GM06990 (cell line): Measurements from ENCODE around the gene TMEM169.

Experiments used
- DNase-seq: peaks from one replicate; pipeline ENCODE4 v3.0.0-alpha.2; 2011; ENCODE audit not compliant: insufficient read length; ENCODE audit errors: extremely low read depth
- H3K27me3 ChIP-seq: replicated peaks from 2 replicates; pipeline ENCODE4 v1.6.0; 2011; ENCODE audit warnings: low read length; ENCODE audit not compliant: control insufficient read depth, insufficient read depth
- H3K36me3 ChIP-seq: 2 replicates; pipeline ENCODE4 v1.5.1; 2011; ENCODE audit warnings: low read length; ENCODE audit not compliant: control insufficient read depth, insufficient read depth
- H3K4me3 ChIP-seq: replicated peaks from 2 replicates; pipeline ENCODE4 v1.5.1; 2011; ENCODE audit warnings: low read depth, mild to moderate bottlenecking, control low read depth, low read length
- TF ChIP-seq, protein P1 (sequence below): IDR thresholded peaks from 2 replicates; pipeline ENCODE4 v1.5.1; 2011; ENCODE audit warnings: low read length, control low read depth, mild to moderate bottlenecking, inconsistent platforms; ENCODE audit not compliant: insufficient read depth, poor library complexity, severe bottlenecking

Gene TMEM169

DNA sequence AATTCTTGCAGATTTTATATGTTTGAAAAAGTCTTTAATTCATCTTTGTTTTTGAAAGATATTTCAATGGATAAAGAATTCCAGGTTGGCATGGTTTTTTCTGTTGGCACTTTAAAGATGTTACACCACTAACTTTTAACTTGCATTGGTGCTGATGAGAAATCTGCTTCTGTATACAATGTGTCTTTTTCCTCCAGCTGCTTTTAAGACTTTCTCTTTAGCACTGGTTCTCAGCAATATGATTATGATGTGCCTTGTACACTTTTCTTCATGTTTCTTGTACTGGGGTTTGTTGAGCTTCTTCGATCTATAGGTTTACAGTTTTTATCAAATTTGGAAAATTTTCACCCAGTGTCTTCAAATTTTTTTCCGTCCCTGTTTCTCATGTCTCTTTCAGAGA lies 29.3 kb upstream of the TMEM169 start:
- Histone ChIP-seq H3K36me3 (no peaks in the 10 kb centered on the region), H3K27me3 (no peaks in the 10 kb centered on the region), H3K4me3 (no peak overlapping the region)
- no peak for DNase-seq
- TF ChIP-seq, protein P1, sequence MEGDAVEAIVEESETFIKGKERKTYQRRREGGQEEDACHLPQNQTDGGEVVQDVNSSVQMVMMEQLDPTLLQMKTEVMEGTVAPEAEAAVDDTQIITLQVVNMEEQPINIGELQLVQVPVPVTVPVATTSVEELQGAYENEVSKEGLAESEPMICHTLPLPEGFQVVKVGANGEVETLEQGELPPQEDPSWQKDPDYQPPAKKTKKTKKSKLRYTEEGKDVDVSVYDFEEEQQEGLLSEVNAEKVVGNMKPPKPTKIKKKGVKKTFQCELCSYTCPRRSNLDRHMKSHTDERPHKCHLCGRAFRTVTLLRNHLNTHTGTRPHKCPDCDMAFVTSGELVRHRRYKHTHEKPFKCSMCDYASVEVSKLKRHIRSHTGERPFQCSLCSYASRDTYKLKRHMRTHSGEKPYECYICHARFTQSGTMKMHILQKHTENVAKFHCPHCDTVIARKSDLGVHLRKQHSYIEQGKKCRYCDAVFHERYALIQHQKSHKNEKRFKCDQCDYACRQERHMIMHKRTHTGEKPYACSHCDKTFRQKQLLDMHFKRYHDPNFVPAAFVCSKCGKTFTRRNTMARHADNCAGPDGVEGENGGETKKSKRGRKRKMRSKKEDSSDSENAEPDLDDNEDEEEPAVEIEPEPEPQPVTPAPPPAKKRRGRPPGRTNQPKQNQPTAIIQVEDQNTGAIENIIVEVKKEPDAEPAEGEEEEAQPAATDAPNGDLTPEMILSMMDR, result no peak

GRCh38 chr2:216055680-216056079 lies 26.0 kb upstream of the TMEM169 start:
- Histone ChIP-seq H3K4me3 (no peak overlapping the region), H3K36me3 (no peaks in the 10 kb centered on the region), H3K27me3 (no peaks in the 10 kb centered on the region)
- no peak for DNase-seq
- TF ChIP-seq, protein P1, result no peak

- TF ChIP-seq, protein P1, result no peak
- no peak overlapping the region for H3K4me3 ChIP-seq
- H3K36me3 ChIP-seq, result no peaks in the 10 kb centered on the region
- DNase-seq, result peak; percentile 71
- H3K27me3 ChIP-seq, result no peaks in the 10 kb centered on the region
Measured at GRCh38 chr2:216056739-216057138, 25.0 kb upstream of the TMEM169 start.

DNA sequence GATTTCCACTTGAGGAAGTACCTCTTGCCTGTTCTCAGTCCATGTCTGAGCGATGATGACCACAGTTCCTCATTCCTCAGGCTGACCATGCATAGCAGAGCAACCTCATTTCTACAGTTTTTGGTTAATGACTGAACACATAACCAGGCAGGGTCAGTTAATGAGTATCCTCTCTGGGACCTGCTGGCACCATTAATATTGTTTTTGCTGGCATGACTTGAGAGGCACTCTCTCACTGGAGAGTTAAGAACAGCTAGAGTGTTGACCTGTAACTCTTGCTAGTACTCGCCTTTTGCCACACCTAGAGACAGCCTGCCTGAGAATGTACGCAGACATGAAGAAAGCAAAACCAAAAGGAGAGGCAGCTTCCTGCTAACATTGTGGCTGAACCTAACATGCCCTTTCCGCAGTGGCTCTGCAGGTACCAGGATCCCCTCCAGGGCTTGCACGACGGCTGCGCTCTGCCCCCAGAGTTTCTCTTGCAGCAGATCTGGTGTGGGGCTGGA lies 24.0 kb upstream of the TMEM169 start:
- H3K36me3 ChIP-seq, result no peaks in the 10 kb centered on the region
- no peaks in the 10 kb centered on the region for H3K27me3 ChIP-seq
- H3K4me3 ChIP-seq, result peak overlapping the region; percentile 42
- TF ChIP-seq, protein P1, result no peak
- peak; percentile 74 for DNase-seq

DNA sequence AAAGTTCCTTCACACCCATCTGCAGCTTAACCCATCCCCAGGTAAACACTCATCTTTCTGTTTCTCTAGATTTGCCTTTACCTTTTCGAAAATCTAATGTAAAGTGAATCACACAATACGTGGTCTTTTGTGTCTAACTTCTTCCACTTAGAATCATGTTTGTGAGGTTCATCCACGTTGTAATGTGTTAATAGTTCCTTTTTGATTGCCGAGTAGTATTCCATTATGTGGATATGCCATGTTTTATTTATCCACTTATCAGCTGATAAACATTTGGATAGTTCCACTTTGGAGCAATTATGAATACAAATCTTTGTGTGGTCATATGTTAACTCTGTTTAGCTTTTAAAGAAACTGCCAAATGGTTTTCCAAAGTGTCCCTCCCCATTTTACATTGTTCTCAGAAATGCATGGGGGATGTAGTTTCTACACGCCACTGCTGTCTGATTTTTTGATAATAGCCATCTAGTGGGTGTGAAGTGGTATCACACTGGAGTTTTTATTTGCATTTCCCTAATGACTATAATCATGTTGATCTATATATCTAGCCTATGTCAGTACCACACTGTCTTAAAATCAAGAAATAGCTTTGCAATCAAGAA lies 22.4 kb upstream of the TMEM169 start:
- no peak for DNase-seq
- Histone ChIP-seq H3K36me3 (no peaks in the 10 kb centered on the region; the same call in none of the 2 replicates), H3K27me3 (no peaks in the 10 kb centered on the region), H3K4me3 (no peak overlapping the region)
- TF ChIP-seq, protein P1, result peak; percentile 30

- TF ChIP-seq, protein P1, result peak; percentile 23
- DNase-seq, result no peak
- Histone ChIP-seq H3K36me3 (no peaks in the 10 kb centered on the region; the same call in none of the 2 replicates), H3K27me3 (no peaks in the 10 kb centered on the region), H3K4me3 (no peak overlapping the region)
Measured at GRCh38 chr2:216064014-216064630, 17.6 kb upstream of the TMEM169 start.
